AG10803 (cell line): ENCODE results near the gene TCF7.

Source experiments
- DNase-seq: peaks from one replicate; pipeline ENCODE4 v3.0.0; 2010; ENCODE audit warnings: low read depth
- H3K4me3 ChIP-seq: 2 replicates; pipeline ENCODE4 v1.5.1; 2011; ENCODE audit warnings: mild to moderate bottlenecking, low read length, control low read depth
- CTCF ChIP-seq: conservative IDR thresholded peaks from 2 replicates; pipeline ENCODE4 v1.5.1; 2011; ENCODE audit warnings: mild to moderate bottlenecking, low read length, control low read depth, inconsistent platforms

The TCF7 gene

DNA sequence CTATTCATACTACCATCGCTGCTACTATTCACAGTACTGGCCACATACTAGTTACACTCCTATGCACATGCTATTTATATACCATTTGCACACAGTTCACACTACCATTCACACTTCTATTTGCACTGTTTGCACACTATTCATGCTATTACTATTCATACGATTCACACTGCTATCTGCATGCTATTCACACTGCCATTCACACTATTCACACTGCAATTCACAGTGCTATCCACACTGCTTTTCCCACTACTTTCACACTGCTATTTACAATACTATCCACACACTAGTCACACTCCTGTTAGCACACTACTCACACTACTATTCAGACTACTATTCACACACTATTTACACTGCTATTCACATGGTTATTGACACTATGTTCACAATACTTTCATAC, 39.4 kb upstream of the TCF7 start:
- no peak overlapping the region for H3K4me3 ChIP-seq
- no peak for TF ChIP-seq CTCF
- DNase-seq, result no peak

DNA sequence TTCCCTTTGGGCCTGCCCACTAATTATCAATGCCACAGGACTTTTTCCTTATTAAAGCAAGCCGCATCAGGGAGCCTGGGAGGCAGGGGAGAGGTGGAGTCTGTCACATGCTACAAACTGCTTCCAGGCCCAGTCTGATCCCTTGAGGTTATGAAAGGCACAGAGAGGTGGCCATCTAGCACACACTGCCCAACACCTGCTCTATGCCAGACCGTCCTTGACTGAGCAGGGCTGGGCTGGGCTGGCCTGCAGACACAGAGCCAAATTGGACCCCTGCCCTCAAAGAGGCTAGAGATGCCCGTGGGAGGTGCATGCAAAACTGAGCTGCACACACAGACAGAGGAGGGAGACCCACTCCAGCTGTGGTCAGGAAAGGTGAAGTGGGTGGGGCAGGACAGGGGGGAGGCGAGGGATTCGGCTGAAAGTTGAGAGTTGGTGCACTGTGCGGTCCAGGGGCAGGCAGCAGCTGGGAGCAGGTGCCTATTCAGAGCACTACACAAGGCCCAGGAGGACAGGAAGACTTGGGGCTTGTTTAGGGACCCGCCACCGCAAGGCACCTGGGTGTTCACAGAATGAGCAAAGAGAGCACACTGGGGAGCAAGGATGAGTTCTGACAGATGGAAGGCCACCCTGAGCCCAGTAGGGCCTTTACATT, 36.4 kb upstream of the TCF7 start:
- DNase-seq, result no peak
- TF ChIP-seq CTCF, result no peak
- H3K4me3 ChIP-seq, result no peak overlapping the region

DNA sequence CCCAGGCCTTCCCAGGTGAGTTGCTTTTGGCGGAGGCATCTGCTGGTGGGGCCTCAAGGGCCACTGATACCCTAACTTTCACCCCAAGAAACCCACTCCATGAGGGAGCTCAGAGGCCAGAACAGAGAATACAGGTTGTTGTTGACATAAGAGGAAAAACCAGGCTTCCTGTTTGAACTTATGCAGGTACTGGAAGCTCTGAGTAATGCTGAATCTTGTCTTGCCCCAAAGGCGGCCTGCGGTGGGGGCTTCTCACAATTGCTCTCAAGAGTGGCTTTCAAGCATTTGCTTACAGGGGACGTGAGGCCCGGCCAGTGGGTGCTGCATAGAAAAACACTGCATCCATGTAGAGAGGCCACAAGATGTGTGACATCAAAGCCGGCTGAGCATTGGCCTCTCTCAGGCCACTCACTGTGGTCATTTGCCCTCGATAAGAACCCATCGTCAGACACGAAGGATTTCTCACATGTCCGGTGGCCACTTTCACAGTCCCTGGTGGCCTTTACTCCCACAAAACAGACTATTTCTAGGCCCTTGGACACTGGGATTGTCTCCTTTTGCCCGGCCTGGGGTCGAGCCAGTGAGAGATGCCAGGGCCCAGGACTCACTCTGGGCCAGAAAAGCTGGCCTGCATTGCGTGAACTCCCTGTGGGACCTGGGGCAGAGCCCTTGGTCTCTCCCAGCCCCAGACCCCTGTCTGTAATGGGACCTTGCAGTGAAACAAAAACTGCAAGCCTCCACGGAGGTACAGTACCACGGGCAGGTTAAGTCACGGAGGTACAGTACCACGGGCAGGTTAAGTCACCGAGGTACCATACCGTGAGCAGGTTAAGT, 34.5 kb upstream of the TCF7 start:
- no peak for TF ChIP-seq CTCF
- no peak for DNase-seq
- no peak overlapping the region for H3K4me3 ChIP-seq

DNA sequence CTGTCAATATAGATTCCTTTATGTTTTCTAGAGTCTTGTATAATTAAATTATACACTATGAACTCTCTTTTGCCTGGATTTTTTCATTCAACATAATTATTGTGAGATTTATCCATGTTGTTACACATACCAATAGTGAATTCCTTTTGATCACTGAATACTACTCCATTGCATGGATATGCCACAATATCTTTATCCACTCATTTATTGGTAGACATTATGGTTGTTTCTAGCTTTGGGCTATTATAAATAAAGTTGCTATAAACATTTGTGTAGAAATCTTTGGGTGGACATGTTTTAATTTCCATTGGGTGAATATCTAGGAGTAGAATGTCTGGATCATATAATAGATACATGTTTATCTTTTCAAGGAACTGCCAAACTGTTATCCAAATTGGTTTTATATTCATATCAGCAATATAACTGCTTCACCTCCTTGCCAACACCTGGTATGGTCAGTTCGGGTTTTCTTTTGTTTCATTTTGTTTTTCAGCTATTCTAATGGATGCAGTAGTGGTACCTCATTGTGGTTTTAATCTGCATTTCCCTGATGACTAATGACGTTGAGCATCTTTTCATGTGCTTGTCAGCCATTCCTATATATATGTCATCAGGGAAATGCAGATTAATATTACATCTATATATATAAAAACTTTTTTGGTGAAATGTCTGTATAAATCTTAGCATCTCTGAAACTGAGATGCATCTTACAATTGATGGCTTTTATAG, 32.1 kb upstream of the TCF7 start:
- no peak for DNase-seq
- no peak for TF ChIP-seq CTCF
- H3K4me3 ChIP-seq, result no peak overlapping the region

- no peak for TF ChIP-seq CTCF
- no peak overlapping the region for H3K4me3 ChIP-seq
- peak; percentile 69 for DNase-seq
Measured at GRCh38 chr5:134083517-134083916, 31.0 kb upstream of the TCF7 start.

- no peak overlapping the region for H3K4me3 ChIP-seq
- TF ChIP-seq CTCF, result no peak
- no peak for DNase-seq
Measured at GRCh38 chr5:134084022-134084565, 30.4 kb upstream of the TCF7 start.
